HEK293 (cell line): Measurements from ENCODE around the gene BCL7C.

Experiments
- CTCF ChIA-PET: fragments of 350-600 bp; formaldehyde crosslinking; extraction: SDS; loops from one replicate; lab custom pipeline; 2021; ENCODE audit warnings: antibody characterized with exemption; lab: Yijun Ruan, JAX
- POLR2A ChIA-PET: fragments of 300-600 bp; formaldehyde crosslinking; extraction: SDS; loops from one replicate; lab custom pipeline; 2020; ENCODE audit warnings: antibody characterized with exemption, inconsistent platforms; lab: Yijun Ruan, JAX
- H3K27ac ChIP-seq: fragments of 200-500 bp; sonication (Bioruptor generic); 2 replicates; pipeline ENCODE4 v1.5.1; 2014; ENCODE audit warnings: low read depth, low read length, control low read depth, inconsistent platforms; ENCODE audit errors: extremely low read depth
- H3K36me3 ChIP-seq, 2 experiments: fragments of 200-500 bp in 1 of 2; sonication (Bioruptor generic) in 1 of 2; 1 replicate in 1 of 2; 2 replicates in 1 of 2; pipeline ENCODE4 v1.5.1; 2014 to 2017; ENCODE audit warnings: inconsistent platforms in 2 of 2, low read length in 2 of 2; ENCODE audit not compliant: control insufficient read depth in 2 of 2, insufficient read depth in 1 of 2
- H3K4me1 ChIP-seq: fragments of 200-500 bp; sonication (Bioruptor generic); 2 replicates; pipeline ENCODE4 v1.5.1; 2014; ENCODE audit warnings: mild to moderate bottlenecking, low read length, inconsistent platforms; ENCODE audit not compliant: control insufficient read depth, insufficient read depth
- H3K4me3 ChIP-seq: 2 replicates; pipeline ENCODE4 v1.5.1; 2011; ENCODE audit warnings: low read depth, mild to moderate bottlenecking, control low read depth, low read length, moderate library complexity
- H3K9me3 ChIP-seq: fragments of 200-500 bp; sonication (Bioruptor generic); 2 replicates; pipeline ENCODE4 v1.5.1; 2014; ENCODE audit warnings: low read depth, low read length, inconsistent platforms; ENCODE audit not compliant: control insufficient read depth, insufficient read depth
- ATF2 ChIP-seq: fragments of 450-650 bp; formaldehyde crosslinking; IDR thresholded peaks from 2 replicates; pipeline ENCODE4 v1.5.1; 2016; ENCODE audit warnings: missing biosample characterization, missing genetic modification characterization, low read depth
- SP7 ChIP-seq: fragments of 450-650 bp; formaldehyde crosslinking; IDR thresholded peaks from 2 replicates; pipeline ENCODE4 v1.5.1; 2016; ENCODE audit warnings: missing biosample characterization, missing genetic modification characterization
- ZBTB21 ChIP-seq: fragments of 450-650 bp; formaldehyde crosslinking; IDR thresholded peaks from 2 replicates; pipeline ENCODE4 v1.5.1; 2017; ENCODE audit warnings: missing biosample characterization, missing genetic modification characterization
- ZEB2 ChIP-seq: fragments of 450-650 bp; formaldehyde crosslinking; IDR thresholded peaks from 2 replicates; pipeline ENCODE4 v1.5.1; 2016; ENCODE audit warnings: missing biosample characterization, missing genetic modification characterization
- ZNF133 ChIP-seq: fragments of 450-650 bp; formaldehyde crosslinking; IDR thresholded peaks from 2 replicates; pipeline ENCODE4 v1.5.1; 2016; ENCODE audit warnings: missing biosample characterization, missing genetic modification characterization
- ZNF140 ChIP-seq: fragments of 450-650 bp; formaldehyde crosslinking; IDR thresholded peaks from 2 replicates; pipeline ENCODE4 v1.5.1; 2016; ENCODE audit warnings: missing biosample characterization, missing genetic modification characterization
- ZNF266 ChIP-seq: fragments of 450-650 bp; formaldehyde crosslinking; IDR thresholded peaks from 2 replicates; pipeline ENCODE4 v1.5.1; 2016; ENCODE audit warnings: missing biosample characterization, missing genetic modification characterization, low read depth
- ZNF366 ChIP-seq: fragments of 450-650 bp; formaldehyde crosslinking; conservative IDR thresholded peaks from 2 replicates; pipeline ENCODE4 v1.5.1; 2016; ENCODE audit warnings: missing biosample characterization, missing genetic modification characterization
- ZNF404 ChIP-seq: fragments of 450-650 bp; formaldehyde crosslinking; IDR thresholded peaks from 2 replicates; pipeline ENCODE4 v1.5.1; 2017; ENCODE audit warnings: missing biosample characterization, missing genetic modification characterization
- ZNF530 ChIP-seq: fragments of 450-650 bp; formaldehyde crosslinking; IDR thresholded peaks from 2 replicates; pipeline ENCODE4 v1.5.1; 2016; ENCODE audit warnings: low read depth, missing biosample characterization, missing genetic modification characterization
- ZNF629 ChIP-seq: fragments of 450-650 bp; formaldehyde crosslinking; IDR thresholded peaks from 2 replicates; pipeline ENCODE4 v1.5.1; 2017; ENCODE audit warnings: missing biosample characterization, missing genetic modification characterization
- ZNF670 ChIP-seq: fragments of 450-650 bp; formaldehyde crosslinking; IDR thresholded peaks from 2 replicates; pipeline ENCODE4 v1.5.1; 2016; ENCODE audit warnings: missing biosample characterization, missing genetic modification characterization, low read depth
- ZNF785 ChIP-seq: fragments of 450-650 bp; formaldehyde crosslinking; IDR thresholded peaks from 2 replicates; pipeline ENCODE4 v1.5.1; 2016; ENCODE audit warnings: missing biosample characterization, missing genetic modification characterization
- ZNF837 ChIP-seq: fragments of 450-650 bp; formaldehyde crosslinking; IDR thresholded peaks from 2 replicates; pipeline ENCODE4 v1.5.1; 2016; ENCODE audit warnings: missing biosample characterization, missing genetic modification characterization
- ZSCAN18 ChIP-seq: fragments of 450-650 bp; formaldehyde crosslinking; IDR thresholded peaks from 2 replicates; pipeline ENCODE4 v1.5.1; 2016; ENCODE audit warnings: missing biosample characterization, missing genetic modification characterization
- TF ChIP-seq, protein P1 (sequence below): fragments of 450-650 bp; formaldehyde crosslinking; conservative IDR thresholded peaks from 2 replicates; pipeline ENCODE4 v1.5.1; 2016; ENCODE audit warnings: low read depth, missing biosample characterization, missing genetic modification characterization
- TF ChIP-seq, protein P2 (sequence below): fragments of 450-650 bp; formaldehyde crosslinking; IDR thresholded peaks from 2 replicates; pipeline ENCODE4 v1.5.1; 2017; ENCODE audit warnings: missing biosample characterization, missing genetic modification characterization
- TF ChIP-seq, protein P3 (sequence below): fragments of 450-650 bp; formaldehyde crosslinking; optimal IDR thresholded peaks from 2 replicates; pipeline ENCODE3; 2016; ENCODE audit warnings: missing biosample characterization, mild to moderate bottlenecking, missing genetic modification characterization

BCL7C gene

DNA sequence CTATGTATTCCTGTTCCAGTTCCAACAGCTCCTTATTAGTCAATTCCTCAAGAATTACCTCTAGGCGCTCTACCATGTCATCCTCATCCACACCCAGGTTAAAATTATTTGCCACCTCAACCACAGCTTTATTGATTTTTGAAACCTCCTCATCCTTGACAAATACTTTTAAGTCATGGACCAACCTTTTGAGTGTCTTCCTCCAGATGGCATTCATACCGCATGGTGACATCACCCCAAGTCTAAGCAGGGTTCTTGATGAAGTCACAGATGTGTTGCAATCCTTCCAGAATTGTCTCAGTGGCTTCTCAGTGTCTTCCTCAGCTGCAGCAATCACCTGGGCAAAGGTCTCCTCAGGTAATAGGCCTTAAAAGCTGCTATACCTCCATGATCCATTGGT is 40.1 kb downstream of the BCL7C start:
- TF ChIP-seq ZSCAN18 (no peak), ZNF530 (no peak), ZNF366 (peak; percentile 62), ZEB2 (tag by site-specific recombination) (0 out of 2 replicates have a peak, but pooled peaks have one; percentile 32), ZNF629 (tag by site-specific recombination) (peak; percentile 90), ZBTB21 (tag by site-specific recombination) (peak; percentile 93), ZNF266 (tag by site-specific recombination) (no peak), SP7 (tag by site-specific recombination) (0 out of 2 replicates have a peak, but pooled peaks have one; percentile 26), ZNF140 (no peak), ZNF404 (tag by site-specific recombination) (no peak), ZNF670 (tag by site-specific recombination) (no peak), ZNF837 (tag by site-specific recombination) (no peak), ZNF785 (tag by site-specific recombination) (no peak), ZNF133 (tag by site-specific recombination) (no peak), ATF2 (peak; percentile 58; the same call in 1 of the 2 replicates)
- TF ChIP-seq, protein P1, sequence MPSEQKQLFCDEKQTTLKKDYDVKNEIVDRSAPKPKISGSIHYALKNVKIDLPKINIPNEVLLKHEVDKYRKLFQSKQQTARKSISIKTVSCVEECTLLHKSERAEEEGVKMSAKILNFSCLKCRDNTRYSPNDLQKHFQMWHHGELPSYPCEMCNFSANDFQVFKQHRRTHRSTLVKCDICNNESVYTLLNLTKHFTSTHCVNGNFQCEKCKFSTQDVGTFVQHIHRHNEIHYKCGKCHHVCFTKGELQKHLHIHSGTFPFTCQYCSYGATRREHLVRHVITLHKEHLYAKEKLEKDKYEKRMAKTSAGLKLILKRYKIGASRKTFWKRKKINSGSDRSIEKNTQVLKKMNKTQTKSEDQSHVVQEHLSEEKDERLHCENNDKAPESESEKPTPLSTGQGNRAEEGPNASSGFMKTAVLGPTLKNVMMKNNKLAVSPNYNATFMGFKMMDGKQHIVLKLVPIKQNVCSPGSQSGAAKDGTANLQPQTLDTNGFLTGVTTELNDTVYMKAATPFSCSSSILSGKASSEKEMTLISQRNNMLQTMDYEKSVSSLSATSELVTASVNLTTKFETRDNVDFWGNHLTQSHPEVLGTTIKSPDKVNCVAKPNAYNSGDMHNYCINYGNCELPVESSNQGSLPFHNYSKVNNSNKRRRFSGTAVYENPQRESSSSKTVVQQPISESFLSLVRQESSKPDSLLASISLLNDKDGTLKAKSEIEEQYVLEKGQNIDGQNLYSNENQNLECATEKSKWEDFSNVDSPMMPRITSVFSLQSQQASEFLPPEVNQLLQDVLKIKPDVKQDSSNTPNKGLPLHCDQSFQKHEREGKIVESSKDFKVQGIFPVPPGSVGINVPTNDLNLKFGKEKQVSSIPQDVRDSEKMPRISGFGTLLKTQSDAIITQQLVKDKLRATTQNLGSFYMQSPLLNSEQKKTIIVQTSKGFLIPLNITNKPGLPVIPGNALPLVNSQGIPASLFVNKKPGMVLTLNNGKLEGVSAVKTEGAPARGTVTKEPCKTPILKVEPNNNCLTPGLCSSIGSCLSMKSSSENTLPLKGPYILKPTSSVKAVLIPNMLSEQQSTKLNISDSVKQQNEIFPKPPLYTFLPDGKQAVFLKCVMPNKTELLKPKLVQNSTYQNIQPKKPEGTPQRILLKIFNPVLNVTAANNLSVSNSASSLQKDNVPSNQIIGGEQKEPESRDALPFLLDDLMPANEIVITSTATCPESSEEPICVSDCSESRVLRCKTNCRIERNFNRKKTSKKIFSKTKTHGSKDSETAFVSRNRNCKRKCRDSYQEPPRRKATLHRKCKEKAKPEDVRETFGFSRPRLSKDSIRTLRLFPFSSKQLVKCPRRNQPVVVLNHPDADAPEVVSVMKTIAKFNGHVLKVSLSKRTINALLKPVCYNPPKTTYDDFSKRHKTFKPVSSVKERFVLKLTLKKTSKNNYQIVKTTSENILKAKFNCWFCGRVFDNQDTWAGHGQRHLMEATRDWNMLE (tag by site-specific recombination) = no peak
- TF ChIP-seq, protein P2, sequence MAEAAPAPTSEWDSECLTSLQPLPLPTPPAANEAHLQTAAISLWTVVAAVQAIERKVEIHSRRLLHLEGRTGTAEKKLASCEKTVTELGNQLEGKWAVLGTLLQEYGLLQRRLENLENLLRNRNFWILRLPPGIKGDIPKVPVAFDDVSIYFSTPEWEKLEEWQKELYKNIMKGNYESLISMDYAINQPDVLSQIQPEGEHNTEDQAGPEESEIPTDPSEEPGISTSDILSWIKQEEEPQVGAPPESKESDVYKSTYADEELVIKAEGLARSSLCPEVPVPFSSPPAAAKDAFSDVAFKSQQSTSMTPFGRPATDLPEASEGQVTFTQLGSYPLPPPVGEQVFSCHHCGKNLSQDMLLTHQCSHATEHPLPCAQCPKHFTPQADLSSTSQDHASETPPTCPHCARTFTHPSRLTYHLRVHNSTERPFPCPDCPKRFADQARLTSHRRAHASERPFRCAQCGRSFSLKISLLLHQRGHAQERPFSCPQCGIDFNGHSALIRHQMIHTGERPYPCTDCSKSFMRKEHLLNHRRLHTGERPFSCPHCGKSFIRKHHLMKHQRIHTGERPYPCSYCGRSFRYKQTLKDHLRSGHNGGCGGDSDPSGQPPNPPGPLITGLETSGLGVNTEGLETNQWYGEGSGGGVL (tag by site-specific recombination) = 0 out of 2 replicates have a peak, but pooled peaks have one; percentile 22
- TF ChIP-seq, protein P3, sequence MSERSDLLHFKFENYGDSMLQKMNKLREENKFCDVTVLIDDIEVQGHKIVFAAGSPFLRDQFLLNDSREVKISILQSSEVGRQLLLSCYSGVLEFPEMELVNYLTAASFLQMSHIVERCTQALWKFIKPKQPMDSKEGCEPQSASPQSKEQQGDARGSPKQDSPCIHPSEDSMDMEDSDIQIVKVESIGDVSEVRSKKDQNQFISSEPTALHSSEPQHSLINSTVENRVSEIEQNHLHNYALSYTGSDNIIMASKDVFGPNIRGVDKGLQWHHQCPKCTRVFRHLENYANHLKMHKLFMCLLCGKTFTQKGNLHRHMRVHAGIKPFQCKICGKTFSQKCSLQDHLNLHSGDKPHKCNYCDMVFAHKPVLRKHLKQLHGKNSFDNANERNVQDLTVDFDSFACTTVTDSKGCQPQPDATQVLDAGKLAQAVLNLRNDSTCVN = no peak
- ChIA-PET CTCF (interaction anchor here (1.2 to 5.9 kb wide), 3 partner anchors 9 to 42 kb away, joined by 4 to 72 read pairs (median 5); partner anchors contain the start of gene CTF1), POLR2A (interaction anchor here (0.8 to 1.0 kb wide), 3 partner anchors 8 to 21 kb away, joined by 3 read pairs; no protein-coding TSS in a partner anchor)
- Histone ChIP-seq H3K4me1 (no peaks in the 10 kb centered on the region), H3K27ac (no peak overlapping the region), H3K4me3 (no peak overlapping the region), H3K36me3 (no peaks in the 10 kb centered on the region), H3K9me3 (no peaks in the 10 kb centered on the region)
